Retina (tissue), 1 donor: ENCODE data around the gene PLEKHO2.
A peak's percentile ranks its signal among the peaks of the same experiment; 100 is the strongest.

Experiments
- DNase-seq: peaks from one replicate; pipeline ENCODE4 v3.0.0-alpha.2; 2016

Gene PLEKHO2

DNA sequence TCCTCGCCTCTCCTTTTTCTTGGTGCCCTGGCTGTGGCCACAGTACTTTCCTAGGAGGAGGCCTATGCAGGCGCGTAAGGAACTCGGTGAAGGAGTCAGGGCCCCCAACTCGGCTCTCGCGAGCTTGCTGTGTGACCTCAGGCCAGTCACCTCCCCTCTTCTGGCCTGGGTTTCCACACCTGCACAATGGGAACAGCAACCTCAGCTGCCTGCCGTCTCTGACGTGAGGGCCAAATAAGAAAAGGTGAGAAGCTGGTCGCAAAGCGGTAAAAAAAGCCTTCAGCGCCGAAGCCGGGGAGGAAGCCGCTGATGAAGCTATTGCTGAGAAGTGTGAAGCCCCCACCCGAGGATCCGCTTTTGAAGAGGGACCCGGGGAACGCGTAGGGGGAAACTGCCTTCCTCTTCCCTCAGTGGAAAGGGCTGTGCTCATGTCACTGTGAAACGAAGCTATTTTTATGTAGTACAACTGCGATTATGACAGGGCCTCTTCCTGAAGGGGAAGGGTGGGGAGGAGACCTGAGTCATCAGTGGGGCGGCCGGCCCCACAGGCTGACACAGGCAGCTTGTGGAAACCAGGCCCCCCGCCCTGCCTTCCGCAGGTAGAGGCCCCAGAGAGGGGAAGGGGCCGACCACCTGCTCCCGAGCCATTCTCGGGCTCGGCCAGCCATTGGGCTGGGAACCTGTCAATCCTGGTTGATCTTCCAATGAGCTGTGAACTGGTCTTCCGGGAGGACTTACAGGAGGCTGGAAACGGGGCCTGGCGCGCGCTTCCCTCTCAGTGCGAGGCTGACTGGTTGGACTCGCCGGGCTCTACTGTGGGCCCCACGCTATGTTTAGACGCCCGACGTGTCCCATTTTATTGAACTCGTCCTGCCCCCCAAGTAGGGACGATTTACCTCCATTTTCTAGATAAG lies 52.0 kb downstream of the PLEKHO2 start:
- peak; percentile 97 for DNase-seq

DNA sequence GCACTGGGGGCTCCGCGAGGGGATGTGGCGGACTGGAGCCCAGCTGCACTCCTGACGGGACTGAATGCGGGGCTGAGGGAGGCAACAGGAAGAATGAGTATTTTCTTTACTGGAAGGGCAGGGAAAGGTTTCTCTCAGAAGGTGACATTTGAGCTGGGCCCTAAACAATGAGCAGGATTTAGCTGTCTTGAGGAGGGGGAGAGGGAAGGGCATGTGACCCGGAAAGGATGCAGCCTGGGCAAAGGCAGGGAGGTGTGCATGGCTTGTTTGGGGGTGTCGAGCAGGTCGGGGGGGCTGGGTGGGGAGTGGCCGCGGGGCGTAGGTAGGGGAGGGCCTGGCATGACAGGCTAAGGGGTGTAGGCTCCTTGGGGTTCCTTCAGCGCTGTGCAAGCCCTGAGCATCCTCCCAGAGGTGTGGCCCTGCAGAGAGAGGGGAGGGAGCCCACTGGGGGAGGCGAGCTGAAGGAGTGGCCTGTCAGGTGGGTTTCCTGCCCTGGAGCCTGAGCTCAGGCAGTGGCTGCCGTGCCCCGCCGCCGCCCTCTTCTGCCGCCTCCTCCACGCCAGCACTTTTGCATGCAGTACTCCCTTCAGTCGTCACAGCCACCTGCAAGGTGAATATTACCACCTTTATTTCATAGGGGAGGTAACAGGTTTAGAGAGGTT lies 52.8 kb downstream of the PLEKHO2 start:
- DNase-seq = no peak

DNA sequence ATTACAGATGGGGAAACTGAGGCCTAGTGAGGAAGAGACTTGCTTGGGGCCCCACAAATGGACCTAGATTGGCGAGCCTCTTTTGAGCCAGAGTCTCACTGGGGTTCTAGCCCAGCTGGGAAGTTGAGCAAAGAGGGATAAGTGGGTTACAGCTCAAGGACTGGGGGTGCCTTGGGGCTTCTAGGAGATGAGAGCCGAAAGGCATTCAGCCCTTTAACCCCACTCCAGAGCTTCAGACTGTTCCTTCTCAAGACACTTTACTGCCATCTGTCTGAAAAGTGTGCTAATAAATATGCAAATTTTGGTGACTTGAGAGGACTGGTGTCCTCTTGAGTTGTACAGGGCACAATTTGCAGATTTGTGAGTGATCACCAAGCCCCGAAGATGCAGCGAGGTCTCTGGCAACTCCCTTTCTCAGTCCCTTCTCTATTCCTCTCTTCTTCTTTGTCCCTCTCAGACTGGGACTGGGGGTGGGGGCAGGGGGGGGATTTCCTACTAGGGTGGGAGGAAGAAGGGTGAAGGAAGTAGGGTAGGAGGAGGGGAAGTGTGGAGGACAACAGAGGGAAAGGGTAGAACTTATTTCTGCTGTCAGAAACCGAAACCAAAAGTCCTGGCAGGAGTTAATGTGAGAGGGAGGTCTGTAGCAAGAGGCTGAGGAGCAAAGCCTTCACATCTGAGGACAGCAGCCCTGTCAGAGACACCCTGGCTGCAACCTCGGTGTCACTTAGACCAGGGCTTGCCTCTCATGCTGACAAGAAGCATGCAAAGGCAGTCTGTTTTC lies 53.8 kb downstream of the PLEKHO2 start:
- DNase-seq = no peak

DNA sequence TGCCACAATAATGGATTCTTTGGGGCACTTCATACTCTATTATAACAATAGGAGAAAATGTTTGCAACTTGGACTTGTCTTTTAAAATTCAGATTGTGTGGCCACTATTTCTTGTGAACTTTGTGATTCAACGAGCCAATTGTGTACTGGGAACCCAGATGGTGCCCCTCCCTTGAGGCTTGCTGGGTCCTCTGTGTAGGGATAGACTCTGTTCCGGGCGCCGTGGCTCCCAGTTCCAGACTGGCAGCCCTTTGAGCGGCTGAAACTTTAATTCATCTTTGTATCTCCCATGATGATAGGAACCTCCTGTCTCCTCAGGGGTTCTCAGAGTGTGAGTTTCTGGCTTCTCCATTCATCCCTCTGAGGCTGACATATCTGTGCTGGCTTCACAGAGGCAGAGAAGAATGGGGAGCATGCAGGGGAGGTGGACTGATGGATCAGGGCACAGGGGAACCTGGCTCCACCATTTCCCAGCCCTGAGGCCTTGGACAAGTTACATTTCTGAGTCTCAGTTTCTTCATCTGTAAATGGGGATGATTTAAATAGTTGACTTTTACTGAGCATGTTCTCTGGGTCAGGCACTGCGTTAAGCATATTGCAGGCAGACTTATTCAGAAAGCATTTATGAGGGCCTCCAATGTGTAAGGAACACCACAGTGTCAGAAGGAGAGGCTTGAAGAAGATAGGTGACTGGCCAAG lies 54.8 kb downstream of the PLEKHO2 start:
- no peak for DNase-seq

DNA sequence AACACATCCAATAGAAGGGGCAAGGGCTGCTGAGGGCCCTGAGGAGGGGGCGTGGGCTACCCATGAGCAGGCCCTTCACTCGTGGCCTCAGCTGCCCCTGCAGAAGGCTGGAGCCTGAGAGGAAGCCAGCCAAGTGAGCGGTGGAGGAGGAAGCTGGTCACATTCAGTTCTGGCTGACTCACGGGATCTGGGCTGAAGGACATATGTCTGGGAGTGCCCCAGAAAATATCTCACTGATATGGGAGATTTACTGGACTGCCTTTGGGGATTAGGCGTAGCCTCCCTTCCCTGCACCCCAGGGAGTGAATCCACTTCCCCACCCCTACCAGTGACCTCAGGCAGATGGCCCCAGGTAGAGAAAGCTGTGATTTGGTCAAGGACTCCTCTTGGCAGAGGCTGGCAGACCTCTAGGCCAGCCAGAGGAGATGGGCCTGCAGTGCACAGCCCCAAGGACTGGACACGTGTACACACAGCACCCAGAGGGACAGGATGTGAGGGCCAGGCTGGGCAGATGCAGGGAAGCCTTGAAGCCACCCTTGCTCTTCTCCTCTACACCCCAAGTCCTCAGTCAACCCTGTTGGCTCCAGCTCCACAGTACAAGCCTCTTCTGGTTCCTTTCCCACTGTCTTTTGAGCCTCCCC lies 55.8 kb downstream of the PLEKHO2 start:
- no peak for DNase-seq

DNA sequence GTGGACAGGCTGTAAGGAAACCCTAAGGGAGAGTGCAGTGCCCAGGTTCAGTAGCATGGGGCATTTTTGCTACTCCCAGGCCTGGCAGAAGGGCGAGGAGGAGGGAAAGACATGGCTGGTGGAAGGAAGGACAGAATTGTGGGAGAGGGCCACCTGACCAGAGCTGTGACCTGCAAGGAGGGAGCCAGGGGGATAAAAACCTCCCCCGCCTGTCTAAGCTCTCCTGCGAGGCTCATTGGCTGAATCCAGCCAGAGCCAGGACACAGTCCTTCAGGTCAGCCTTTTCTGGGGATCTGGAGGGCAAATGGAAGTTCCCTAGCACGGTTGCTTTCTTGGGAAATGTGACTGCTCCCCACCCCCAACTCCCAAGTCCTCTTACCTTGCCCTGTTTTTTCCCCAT lies 56.7 kb downstream of the PLEKHO2 start:
- no peak for DNase-seq

DNA sequence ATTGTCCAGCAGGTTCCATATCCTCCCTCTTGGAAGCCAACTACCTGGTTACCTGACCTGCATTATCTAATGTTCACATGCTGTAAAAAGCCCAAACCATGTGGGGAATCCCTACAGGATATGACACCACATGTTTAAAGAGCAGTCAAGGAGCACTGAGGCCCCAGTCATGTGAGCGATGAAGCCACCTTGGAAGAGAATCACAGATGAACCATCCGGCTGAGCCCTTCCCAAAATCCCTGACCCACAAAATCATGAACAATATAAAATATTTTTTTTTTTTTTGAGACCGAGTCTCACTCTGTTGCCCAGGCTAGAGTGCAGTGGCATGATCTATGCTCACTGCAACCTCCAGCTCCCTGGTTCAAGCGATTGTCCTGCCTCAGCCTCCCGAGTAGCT lies 59.4 kb downstream of the PLEKHO2 start:
- no peak for DNase-seq

DNA sequence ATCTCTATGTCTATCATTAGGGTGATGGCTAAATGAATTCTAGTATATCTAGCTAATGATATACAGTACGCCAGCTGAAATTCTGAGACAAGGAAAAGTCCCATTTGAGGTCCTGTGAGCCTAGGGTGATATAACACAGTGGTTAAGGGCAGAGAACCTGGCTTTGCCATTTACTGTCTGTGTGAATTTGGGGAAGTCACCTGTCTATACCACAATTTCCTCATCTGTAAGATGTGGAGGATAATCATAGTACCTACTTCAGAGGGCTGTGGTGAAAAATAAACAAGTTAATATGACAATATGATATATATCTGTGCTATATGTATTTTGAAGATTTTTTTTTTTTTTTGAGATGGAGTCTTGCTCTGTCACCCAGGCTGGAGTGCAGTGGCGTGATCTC lies 60.2 kb downstream of the PLEKHO2 start:
- no peak for DNase-seq

DNA sequence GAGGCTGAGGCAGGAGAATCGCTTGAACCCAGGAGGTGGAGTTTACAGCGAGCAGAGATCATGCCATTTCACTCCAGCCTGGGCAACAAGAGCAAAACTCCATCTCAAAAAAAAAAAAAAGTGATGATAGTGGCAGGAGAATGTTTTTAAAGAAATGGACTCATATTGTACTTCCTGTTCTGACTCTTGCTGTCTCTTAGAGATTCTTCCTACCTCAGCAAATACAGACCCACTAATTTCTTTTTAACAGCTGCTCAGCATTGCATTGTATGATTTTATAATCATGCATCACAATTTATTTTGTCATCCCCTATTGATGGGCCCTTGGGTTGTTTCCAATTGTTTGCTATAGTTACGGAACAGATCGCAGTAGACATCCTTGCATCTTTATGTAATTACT lies 61.1 kb downstream of the PLEKHO2 start:
- DNase-seq = no peak

DNA sequence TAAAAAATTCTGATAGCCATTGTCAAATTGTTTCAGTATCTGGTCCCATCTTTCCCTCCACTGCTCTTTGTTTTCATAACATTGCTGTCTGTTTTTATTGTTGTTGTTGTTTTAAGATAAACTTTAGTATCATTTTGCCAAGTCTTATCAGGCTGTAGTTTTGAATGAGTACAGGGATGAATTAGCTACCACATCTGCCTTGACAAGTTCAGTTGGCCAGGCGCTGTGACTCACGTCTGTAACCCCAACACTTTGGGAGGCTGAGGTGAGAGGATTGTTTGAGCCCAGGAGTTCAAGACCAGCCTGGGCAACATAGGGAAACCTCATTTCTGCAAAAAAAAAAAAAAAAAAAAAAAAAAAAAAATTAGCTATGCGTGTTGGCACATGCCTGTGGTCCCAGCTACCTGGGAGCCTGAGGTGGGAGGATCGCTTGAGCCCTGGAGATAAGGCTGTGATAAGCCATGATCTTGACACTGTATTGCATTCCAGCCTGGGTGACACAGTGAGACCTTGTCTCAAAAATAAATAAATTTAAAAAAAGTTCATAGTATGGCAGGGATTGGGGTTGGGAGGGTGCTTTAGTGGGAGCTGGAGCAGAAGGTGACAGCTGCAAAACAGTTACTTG lies 61.7 kb downstream of the PLEKHO2 start:
- no peak for DNase-seq

DNA sequence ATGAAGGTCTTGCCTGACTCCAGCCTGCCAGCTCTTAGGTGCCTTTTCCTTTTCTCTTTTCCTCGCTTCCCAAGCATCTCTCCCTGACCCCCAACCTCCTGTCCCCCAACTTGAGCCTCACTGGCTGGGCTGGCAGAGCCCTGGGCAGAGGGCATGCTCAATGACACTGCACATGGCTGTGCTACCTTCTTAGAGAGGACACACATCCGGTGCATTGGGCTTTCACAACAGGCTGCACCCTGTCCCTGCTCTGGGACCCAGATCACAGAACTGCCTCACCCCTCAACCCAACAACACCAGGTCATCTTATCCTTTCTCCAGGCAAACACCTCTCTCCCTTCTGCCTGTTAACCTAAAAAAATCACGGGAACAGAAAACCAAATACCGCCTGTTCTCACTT lies 62.5 kb downstream of the PLEKHO2 start:
- no peak for DNase-seq

DNA sequence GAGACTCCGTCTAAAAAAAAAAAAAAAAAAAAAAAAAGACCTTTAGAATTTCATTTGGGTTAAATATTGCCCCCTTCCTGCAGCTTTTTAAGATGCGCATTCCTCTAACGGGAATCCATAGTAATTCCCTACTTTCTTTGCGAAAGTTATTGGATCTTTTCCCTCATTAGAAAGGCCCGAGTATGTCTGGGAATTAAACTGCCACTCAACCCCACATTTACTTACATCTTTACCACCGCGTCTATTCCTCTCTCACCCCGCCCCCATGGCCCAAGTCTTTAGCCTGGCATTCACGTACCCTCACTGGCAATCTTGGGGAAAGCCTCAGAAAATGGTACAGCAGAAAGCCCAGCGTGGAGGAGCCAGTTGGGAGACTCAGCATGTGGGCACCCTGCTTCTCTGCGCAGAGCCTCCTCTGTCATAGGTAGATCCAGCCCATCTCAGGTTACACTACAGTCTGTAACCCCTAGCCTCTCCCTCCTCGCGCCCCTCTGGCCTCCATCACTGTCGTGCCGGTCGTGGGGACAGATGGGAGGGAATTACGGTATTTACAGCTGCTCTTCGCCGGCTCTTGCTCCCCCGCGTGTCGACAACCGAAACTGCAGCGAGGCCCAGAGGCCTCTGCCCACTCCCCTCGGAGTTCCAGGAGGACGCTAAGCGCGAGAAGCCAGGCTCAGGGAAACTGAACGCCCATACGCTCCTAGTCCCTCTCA lies 63.6 kb downstream of the PLEKHO2 start:
- peak; percentile 88 for DNase-seq

DNA sequence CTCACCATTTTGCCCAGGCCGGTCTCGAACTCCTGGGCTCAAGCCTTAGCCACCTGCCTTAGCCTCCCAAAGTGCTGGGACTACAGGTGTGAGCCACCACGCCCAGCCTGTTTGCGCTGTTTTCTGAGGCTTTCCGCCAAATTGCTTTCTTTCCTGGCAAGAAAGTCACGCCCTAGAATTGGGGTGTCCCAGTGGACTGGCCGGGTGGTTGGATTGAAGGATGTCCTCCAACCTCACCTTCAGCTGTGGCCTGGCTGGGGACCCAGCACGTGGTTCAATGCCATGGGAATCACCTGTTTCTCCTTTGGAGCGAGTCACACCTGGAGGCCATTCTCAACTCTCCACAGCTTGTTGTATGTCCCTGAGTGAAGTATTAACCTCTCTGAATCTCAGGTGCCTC lies 64.2 kb downstream of the PLEKHO2 start:
- DNase-seq = no peak

DNA sequence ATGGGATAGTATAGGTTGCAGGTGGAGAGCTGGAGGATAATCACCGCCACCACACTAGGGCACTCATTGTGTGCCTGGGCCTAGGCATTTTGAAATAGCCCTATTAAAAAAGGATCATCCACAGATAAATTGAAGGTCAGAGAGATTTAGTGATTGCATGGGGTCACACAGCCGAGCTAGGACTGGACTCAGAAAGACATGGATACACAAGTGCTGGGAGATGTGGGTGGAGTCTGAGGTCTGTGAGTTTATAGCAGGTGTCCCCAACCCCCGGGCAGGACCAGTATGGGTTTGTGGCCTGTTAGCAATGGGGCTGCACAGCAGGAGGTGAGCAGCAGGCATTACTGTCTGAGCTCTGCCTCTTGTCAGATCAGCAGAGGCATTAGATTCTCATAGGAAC lies 64.7 kb downstream of the PLEKHO2 start:
- no peak for DNase-seq

DNA sequence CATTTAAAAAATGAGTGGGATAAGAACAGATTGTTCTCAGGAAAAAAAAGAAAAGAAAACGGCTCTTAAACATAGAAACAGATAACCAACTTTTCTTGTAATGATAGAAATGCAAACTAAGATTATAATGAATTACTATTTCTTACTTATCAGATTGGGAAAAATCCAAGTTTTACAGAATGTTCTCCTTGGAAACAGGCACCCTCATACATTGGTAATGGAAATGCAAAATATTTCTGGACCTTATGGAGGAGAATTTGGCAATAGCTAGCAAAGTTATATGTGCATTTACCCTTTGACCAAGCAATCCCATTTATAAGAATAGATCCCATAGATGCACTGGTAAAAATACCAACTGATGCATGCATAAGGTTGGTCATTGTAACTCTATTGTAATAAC lies 66.3 kb downstream of the PLEKHO2 start:
- DNase-seq = no peak

DNA sequence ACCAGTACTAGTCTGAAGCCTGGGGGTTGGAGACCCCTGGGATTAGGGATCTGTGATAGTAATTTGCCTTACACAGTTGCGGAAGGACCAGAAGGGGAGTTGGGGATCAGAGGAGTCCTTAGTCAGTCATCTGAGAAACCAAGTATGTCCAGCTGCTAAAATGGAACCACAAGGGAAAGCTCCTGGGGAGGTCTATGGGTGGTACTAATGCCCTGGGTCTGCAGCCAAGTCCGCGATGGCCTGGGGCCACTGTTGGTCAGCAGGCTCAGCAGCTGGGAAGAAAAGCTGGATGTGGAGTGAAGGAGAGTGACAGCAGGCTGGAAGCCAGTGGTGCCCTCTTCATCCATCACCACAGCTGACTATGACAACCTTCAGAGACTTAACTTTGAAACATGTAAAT lies 67.8 kb downstream of the PLEKHO2 start:
- no peak for DNase-seq

DNA sequence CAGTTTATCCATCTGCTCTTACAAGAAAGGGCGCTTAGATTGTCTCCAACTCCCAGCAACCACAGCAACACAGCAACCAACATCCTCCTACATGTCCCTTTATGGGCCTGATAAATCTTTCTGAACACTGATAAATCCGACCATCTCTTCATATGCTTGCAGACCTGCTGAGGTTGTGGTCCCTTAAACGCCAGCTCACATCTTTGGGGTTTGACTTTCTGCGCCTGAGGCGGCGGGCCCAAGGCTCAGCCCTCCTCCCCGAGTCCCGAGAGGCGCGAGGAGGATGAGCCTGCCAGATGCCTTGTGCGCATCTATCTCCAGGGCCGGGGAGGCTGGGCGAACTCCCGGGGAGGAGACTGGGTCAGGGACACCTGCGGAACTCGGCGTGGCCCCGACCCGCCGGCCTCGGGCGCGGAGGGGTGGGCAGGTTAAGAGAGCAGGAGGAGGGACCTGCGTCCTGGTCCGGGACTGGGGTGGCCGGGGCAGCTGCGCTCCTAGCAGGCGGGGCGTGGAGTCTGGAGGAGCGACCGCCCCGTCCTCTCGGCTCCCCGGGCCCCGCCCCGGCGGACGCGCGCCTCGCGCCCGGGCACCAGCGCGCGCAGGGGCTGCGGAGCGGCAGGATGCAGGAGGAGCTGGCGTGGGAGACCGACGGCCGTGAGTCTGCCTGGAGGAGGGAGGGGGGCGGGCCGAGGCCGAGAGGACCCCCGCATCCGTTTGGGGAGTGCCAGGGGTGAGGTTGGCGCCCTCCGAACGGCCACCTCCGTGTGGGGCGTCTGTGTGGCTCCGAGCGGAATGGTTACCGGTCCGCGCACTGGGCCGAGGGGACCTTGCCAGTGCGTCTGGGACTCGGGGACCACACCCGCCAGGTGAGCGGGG lies 69.8 kb downstream of the PLEKHO2 start, which contains the start of gene ANKDD1A:
ANKDD1A (plus strand) TSS at position 592 of the 876 bp plus-strand sequence; CDS start at position 621, 29 bp downstream.
- DNase-seq = peak; percentile 91

DNA sequence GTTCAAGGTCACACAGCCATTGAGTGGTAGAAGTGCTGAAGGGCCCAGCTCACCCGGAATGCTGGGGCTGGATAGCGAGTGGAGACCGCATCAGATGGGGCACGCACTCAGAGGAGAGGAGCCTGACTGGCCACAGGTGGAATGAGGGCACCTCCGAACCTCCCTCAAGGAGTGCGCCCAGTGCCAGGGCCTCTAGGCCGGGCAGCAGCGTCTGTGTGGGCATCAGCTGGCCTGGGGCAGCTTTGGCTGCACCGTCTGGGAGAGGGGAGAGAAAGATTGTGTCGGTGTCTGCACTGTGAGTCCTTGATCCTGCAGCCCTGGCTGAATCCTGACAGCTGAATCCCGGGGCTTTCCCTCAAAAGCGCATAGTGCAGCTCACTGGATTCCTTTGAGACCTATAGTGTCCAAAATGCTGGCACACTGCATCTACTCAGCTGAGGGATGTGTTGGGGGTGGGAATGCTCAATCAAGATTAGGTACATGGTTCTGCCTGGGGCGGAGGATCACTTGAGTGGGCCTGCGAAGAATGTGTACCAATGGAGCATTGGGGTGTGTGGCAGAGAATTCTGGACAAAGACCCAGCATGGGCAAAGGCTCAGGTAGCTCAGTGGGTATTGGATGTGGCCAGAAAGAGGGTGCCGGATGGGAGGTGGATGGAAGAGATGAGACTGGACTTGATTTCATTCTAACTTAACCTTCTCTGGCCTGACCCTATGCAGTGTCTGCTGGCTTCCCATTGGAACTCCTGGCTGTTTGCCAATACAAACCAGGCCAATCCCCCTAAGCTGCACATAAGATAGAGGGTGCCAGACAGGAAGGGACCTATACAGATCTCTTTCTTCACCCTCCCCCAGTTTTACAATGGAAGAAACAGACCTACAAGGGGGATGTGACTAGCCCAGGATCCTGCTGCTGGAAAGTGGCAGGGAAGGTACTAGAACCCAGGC lies 70.9 kb downstream of the PLEKHO2 start:
- no peak for DNase-seq
